GM21737 (cell line): ENCODE measurements around the gene RFPL4A.
"Not testable (repeated sequence)": the region's sequence is repeated elsewhere in the genome, so short reads cannot be mapped to it uniquely, and the experiment has no call there.

Source experiments
- ATAC-seq: cut with Tn5 transposase; IDR thresholded peaks from one replicate; pipeline ENCODE4 v1.9.1; 2021; ENCODE audit warnings: mild to moderate bottlenecking, moderate library complexity; ENCODE audit not compliant: unreplicated experiment

The RFPL4A gene

GRCh38 chr19:55758797-55759196 lies at the start of gene RFPL4A:
Gene RFPL4A, plus strand, starts transcription at chr19:55759097. Its CDS starts 2,704 bp downstream, at chr19:55761801.
- ATAC-seq, result not testable (repeated sequence)

GRCh38 chr19:55711719-55712118 lies 47.2 kb upstream of the RFPL4A start:
- no peak for ATAC-seq

GRCh38 chr19:55712804-55713631 lies 45.9 kb upstream of the RFPL4A start:
- ATAC-seq, result no peak

GRCh38 chr19:55716531-55716930 lies 42.4 kb upstream of the RFPL4A start:
- ATAC-seq, result no peak

- no peak for ATAC-seq
Measured at GRCh38 chr19:55717251-55717650, 41.6 kb upstream of the RFPL4A start.

GRCh38 chr19:55717879-55718711 lies 40.8 kb upstream of the RFPL4A start:
- not testable (repeated sequence) for ATAC-seq

GRCh38 chr19:55720214-55720746 lies 38.6 kb upstream of the RFPL4A start:
- no peak for ATAC-seq

- no peak for ATAC-seq
Measured at GRCh38 chr19:55720801-55721200, 38.1 kb upstream of the RFPL4A start.

- no peak for ATAC-seq
Measured at GRCh38 chr19:55723491-55723890, 35.4 kb upstream of the RFPL4A start.

GRCh38 chr19:55730378-55730777 lies 28.5 kb upstream of the RFPL4A start:
- ATAC-seq, result not testable (repeated sequence)

GRCh38 chr19:55738302-55738701 lies 20.6 kb upstream of the RFPL4A start, which contains the start of gene NLRP9:
Gene NLRP9, minus strand, starts transcription at chr19:55738402. Its CDS starts 28 bp downstream, at chr19:55738374.
- no peak for ATAC-seq

- ATAC-seq, result no peak
Measured at GRCh38 chr19:55750715-55751114, 8.2 kb upstream of the RFPL4A start.

GRCh38 chr19:55753401-55753800 lies 5.5 kb upstream of the RFPL4A start:
- no peak for ATAC-seq

GRCh38 chr19:55756808-55757207 lies 2.1 kb upstream of the RFPL4A start:
- not testable (repeated sequence) for ATAC-seq

- ATAC-seq, result no peak
Measured at GRCh38 chr19:55766466-55766865, 7.6 kb downstream of the RFPL4A start.

- ATAC-seq, result not testable (repeated sequence)
Measured at GRCh38 chr19:55768818-55769217, 9.9 kb downstream of the RFPL4A start, which contains the start of gene RFPL4AL1. Gene RFPL4AL1, plus strand, starts transcription at chr19:55769118. Its CDS starts 2,687 bp downstream, at chr19:55771805.

- ATAC-seq, result not testable (repeated sequence)
Measured at GRCh38 chr19:55769632-55770031, 10.7 kb downstream of the RFPL4A start.

- ATAC-seq, result no peak
Measured at GRCh38 chr19:55777528-55777927, 18.6 kb downstream of the RFPL4A start.

GRCh38 chr19:55778331-55778730 lies 19.4 kb downstream of the RFPL4A start:
- ATAC-seq, result no peak

GRCh38 chr19:55781112-55781511 lies 22.2 kb downstream of the RFPL4A start:
- no peak for ATAC-seq

- ATAC-seq, result no peak
Measured at GRCh38 chr19:55795021-55795420, 36.1 kb downstream of the RFPL4A start.
